K562 (cell line): ENCODE results near the gene DNAAF3. TPM values are rescaled to one million over a fixed set of nuclear protein-coding genes. Genes with fewer than 3 reads are reported as not detected.

ENCODE experiments used
- BCOR ChIP-seq: fragments of 450-650 bp; IDR thresholded peaks from 2 replicates; pipeline ENCODE4 v1.6.1; 2016
- CREBBP ChIP-seq: IDR thresholded peaks from one replicate; pipeline ENCODE4 v1.6.1; 2012; ENCODE audit warnings: low read depth, mild to moderate bottlenecking, control low read depth, inconsistent platforms, low read length
- ELF4 ChIP-seq: fragments of 450-650 bp; formaldehyde crosslinking; IDR thresholded peaks from 2 replicates; pipeline ENCODE4 v1.4.0; 2022; ENCODE audit warnings: missing genetic modification characterization
- EP300 ChIP-seq: IDR thresholded peaks from 2 replicates; pipeline ENCODE4 v1.6.1; 2012; ENCODE audit warnings: low read length, improper control_type of control experiment
- EP400 ChIP-seq: fragments of 450-650 bp; IDR thresholded peaks from 2 replicates; pipeline ENCODE4 v1.6.1; 2017; ENCODE audit warnings: antibody characterized with exemption, mild to moderate bottlenecking, moderate library complexity
- FOXJ2 ChIP-seq: fragments of 200-800 bp; sonication (Bioruptor generic); IDR thresholded peaks from 2 replicates; pipeline ENCODE4 v1.6.1; 2016; ENCODE audit warnings: missing genetic modification characterization, missing compliant biosample characterization
- GATAD2B ChIP-seq: fragments of 450-650 bp; IDR thresholded peaks from 2 replicates; pipeline ENCODE4 v1.6.1; 2017; ENCODE audit warnings: mild to moderate bottlenecking, borderline replicate concordance
- JUN ChIP-seq, 2 experiments: sonication (generic) in 1 of 2; formaldehyde crosslinking in 1 of 2; IDR thresholded peaks; 2 replicates each; pipeline versions ENCODE4 v1.6.1 to v1.8.0; 2012 to 2022; ENCODE audit warnings: borderline replicate concordance in 2 of 2, mild to moderate bottlenecking in 2 of 2, improper control_type of control experiment in 1 of 2, low read depth in 1 of 2, low read length in 1 of 2, missing genetic modification reagents in 1 of 2
- MGA ChIP-seq: fragments of 450-650 bp; IDR thresholded peaks from 2 replicates; pipeline ENCODE4 v1.6.1; 2016; ENCODE audit warnings: mild to moderate bottlenecking, moderate library complexity
- POLR2AphosphoS5 ChIP-seq: IDR thresholded peaks from 2 replicates; pipeline ENCODE4 v1.6.1; 2011; ENCODE audit warnings: mild to moderate bottlenecking, low read depth, low read length, moderate library complexity; ENCODE audit not compliant: control insufficient read depth, insufficient read depth
- POLR2H ChIP-seq: IDR thresholded peaks from 2 replicates; pipeline ENCODE4 v1.6.1; 2016; ENCODE audit warnings: missing genetic modification characterization, low read depth, mild to moderate bottlenecking, control low read depth, missing compliant biosample characterization, moderate library complexity
- PTTG1 ChIP-seq: fragments of 450-650 bp; IDR thresholded peaks from 2 replicates; pipeline ENCODE4 v1.6.1; 2016; ENCODE audit warnings: low read depth, mild to moderate bottlenecking, missing genetic modification characterization, missing compliant biosample characterization
- RFX5 ChIP-seq: IDR thresholded peaks from 2 replicates; pipeline ENCODE4 v1.6.1; 2011; ENCODE audit warnings: low read depth, mild to moderate bottlenecking, improper control_type of control experiment, low read length
- RUNX1 ChIP-seq: sonication (generic); IDR thresholded peaks from 2 replicates; pipeline ENCODE4 v1.6.1; 2016; ENCODE audit warnings: antibody characterized with exemption, low read depth
- TAF7 ChIP-seq: fragments of 450-650 bp; IDR thresholded peaks from 2 replicates; pipeline ENCODE4 v1.6.1; 2016; ENCODE audit warnings: missing genetic modification characterization, missing compliant biosample characterization
- ZEB2 ChIP-seq: fragments of 450-650 bp; IDR thresholded peaks from 2 replicates; pipeline ENCODE4 v1.6.1; 2016
- ZNF217 ChIP-seq: sonication (generic); formaldehyde crosslinking; IDR thresholded peaks from 2 replicates; pipeline ENCODE4 v1.8.0; 2022; ENCODE audit warnings: mild to moderate bottlenecking, missing genetic modification reagents
- polyA plus RNA-seq, 8 experiments: library from polyadenylated mRNA; depleted of rRNA in 4 of 8; stranded (reverse) in 5 of 8; unstranded in 3 of 8; fragments of >200 nt; fragmentation: Nextera tagmentation in 2 of 8; fragmentation: Illumina TruSeq in 1 of 8; extraction: Ambion mirVana in 2 of 8; extraction: Trizol in 1 of 8; gene quantifications; 2 replicates each; pipeline versions ENCODE4 v1.2.1 to v1.2.3, GENCODE V29; 2011 to 2014; ENCODE audit warnings: inconsistent platforms in 1 of 8, missing spikeins in 1 of 8
- total RNA-seq, 7 experiments: library from RNA; depleted of rRNA in 6 of 7; stranded (reverse); fragments of >200 nt in 6 of 7; fragmentation: Illumina TruSeq in 2 of 7; extraction: Trizol in 2 of 7; gene quantifications; 2 replicates each; pipeline versions ENCODE4 v1.2.1 to v1.2.3, GENCODE V29; 2011 to 2021; ENCODE audit warnings: low replicate concordance in 1 of 7

DNAAF3 gene
- total and polyA plus RNA-seq, 9 of the 15 experiments (the other 6 are each of a cell fraction or from before 2014, with no cell fraction given), result 21.6 to 61.5 (median 43.0) TPM

GRCh38 chr19:55175117-55175867, 8.9 kb upstream of the DNAAF3 start (continued):
- TF ChIP-seq MGA (peak; percentile 97), CREBBP (no peak), POLR2AphosphoS5 (peak; percentile 52; the same call in 1 of the 2 replicates), ZEB2 (peak; percentile 26; the same call in 1 of the 2 replicates), JUN (IDR thresholded peaks at IDR 0.05; ENCODE audit: borderline replicate concordance, low read depth, low read length) (0 out of 2 replicates have a peak, but pooled peaks have one; percentile 41), JUN (CRISPR knock-in tag; IDR thresholded peaks at IDR 0.05; ENCODE audit: borderline replicate concordance) (peak; percentile 67; the same call in 1 of the 2 replicates), RFX5 (no peak), EP300 (no peak), PTTG1 (tag) (no peak), ELF4 (peak; percentile 63; the same call in 1 of the 2 replicates), GATAD2B (no peak), RUNX1 (no peak), POLR2H (no peak), EP400 (peak; percentile 56; the same call in 1 of the 2 replicates), ZNF217 (no peak), TAF7 (peak; percentile 68; the same call in 1 of the 2 replicates), FOXJ2 (tag) (no peak), BCOR (peak; percentile 36; the same call in 1 of the 2 replicates)
